ENCODE results near the gene TMEM185A.

DNA sequence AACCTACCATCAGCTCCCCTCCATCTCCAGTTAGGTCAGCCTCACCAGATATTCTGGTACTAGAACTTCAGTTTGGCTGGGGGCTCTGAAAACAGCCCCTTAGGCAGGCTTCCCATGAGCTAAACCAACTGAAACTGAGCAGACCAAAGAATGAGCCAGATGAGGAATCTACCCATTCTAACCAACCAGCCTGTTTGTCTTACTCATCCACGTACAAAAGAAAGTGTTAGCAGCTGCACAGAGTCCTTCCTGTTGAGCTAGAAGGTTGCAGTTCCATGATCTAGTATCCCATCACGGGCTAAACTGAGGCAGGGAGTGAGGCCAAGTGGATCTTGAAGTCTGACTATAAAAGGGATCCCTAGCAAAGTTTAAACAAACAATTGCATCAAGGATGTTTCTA lies 61.8 kb downstream of the TMEM185A start:
- TF ChIP-seq, protein P1, sequence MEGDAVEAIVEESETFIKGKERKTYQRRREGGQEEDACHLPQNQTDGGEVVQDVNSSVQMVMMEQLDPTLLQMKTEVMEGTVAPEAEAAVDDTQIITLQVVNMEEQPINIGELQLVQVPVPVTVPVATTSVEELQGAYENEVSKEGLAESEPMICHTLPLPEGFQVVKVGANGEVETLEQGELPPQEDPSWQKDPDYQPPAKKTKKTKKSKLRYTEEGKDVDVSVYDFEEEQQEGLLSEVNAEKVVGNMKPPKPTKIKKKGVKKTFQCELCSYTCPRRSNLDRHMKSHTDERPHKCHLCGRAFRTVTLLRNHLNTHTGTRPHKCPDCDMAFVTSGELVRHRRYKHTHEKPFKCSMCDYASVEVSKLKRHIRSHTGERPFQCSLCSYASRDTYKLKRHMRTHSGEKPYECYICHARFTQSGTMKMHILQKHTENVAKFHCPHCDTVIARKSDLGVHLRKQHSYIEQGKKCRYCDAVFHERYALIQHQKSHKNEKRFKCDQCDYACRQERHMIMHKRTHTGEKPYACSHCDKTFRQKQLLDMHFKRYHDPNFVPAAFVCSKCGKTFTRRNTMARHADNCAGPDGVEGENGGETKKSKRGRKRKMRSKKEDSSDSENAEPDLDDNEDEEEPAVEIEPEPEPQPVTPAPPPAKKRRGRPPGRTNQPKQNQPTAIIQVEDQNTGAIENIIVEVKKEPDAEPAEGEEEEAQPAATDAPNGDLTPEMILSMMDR (conservative IDR thresholded peaks at IDR 0.05; ENCODE audit: low read length) = no peak
- no peak for TF ChIP-seq EZH2phosphoT487 (IDR thresholded peaks at IDR 0.05; ENCODE audit: borderline replicate concordance, low read depth, low read length)

All from OCI-LY7 (cell line).